ENCODE data around the gene LYPD6B.

GRCh38 chr2:149084924-149085795 is 46.7 kb downstream of the LYPD6B start:
- no peak for TF ChIP-seq CTCF (conservative IDR thresholded peaks at IDR 0.05; ENCODE audit: low read depth in 2 of 2)
- TF ChIP-seq EZH2 (IDR thresholded peaks at IDR 0.05; ENCODE audit: low read depth, unreplicated experiment), result no peak
- TF ChIP-seq, protein P1, sequence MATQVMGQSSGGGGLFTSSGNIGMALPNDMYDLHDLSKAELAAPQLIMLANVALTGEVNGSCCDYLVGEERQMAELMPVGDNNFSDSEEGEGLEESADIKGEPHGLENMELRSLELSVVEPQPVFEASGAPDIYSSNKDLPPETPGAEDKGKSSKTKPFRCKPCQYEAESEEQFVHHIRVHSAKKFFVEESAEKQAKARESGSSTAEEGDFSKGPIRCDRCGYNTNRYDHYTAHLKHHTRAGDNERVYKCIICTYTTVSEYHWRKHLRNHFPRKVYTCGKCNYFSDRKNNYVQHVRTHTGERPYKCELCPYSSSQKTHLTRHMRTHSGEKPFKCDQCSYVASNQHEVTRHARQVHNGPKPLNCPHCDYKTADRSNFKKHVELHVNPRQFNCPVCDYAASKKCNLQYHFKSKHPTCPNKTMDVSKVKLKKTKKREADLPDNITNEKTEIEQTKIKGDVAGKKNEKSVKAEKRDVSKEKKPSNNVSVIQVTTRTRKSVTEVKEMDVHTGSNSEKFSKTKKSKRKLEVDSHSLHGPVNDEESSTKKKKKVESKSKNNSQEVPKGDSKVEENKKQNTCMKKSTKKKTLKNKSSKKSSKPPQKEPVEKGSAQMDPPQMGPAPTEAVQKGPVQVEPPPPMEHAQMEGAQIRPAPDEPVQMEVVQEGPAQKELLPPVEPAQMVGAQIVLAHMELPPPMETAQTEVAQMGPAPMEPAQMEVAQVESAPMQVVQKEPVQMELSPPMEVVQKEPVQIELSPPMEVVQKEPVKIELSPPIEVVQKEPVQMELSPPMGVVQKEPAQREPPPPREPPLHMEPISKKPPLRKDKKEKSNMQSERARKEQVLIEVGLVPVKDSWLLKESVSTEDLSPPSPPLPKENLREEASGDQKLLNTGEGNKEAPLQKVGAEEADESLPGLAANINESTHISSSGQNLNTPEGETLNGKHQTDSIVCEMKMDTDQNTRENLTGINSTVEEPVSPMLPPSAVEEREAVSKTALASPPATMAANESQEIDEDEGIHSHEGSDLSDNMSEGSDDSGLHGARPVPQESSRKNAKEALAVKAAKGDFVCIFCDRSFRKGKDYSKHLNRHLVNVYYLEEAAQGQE (IDR thresholded peaks at IDR 0.05; ENCODE audit: unreplicated experiment), result no peak
- TF ChIP-seq, protein P2, sequence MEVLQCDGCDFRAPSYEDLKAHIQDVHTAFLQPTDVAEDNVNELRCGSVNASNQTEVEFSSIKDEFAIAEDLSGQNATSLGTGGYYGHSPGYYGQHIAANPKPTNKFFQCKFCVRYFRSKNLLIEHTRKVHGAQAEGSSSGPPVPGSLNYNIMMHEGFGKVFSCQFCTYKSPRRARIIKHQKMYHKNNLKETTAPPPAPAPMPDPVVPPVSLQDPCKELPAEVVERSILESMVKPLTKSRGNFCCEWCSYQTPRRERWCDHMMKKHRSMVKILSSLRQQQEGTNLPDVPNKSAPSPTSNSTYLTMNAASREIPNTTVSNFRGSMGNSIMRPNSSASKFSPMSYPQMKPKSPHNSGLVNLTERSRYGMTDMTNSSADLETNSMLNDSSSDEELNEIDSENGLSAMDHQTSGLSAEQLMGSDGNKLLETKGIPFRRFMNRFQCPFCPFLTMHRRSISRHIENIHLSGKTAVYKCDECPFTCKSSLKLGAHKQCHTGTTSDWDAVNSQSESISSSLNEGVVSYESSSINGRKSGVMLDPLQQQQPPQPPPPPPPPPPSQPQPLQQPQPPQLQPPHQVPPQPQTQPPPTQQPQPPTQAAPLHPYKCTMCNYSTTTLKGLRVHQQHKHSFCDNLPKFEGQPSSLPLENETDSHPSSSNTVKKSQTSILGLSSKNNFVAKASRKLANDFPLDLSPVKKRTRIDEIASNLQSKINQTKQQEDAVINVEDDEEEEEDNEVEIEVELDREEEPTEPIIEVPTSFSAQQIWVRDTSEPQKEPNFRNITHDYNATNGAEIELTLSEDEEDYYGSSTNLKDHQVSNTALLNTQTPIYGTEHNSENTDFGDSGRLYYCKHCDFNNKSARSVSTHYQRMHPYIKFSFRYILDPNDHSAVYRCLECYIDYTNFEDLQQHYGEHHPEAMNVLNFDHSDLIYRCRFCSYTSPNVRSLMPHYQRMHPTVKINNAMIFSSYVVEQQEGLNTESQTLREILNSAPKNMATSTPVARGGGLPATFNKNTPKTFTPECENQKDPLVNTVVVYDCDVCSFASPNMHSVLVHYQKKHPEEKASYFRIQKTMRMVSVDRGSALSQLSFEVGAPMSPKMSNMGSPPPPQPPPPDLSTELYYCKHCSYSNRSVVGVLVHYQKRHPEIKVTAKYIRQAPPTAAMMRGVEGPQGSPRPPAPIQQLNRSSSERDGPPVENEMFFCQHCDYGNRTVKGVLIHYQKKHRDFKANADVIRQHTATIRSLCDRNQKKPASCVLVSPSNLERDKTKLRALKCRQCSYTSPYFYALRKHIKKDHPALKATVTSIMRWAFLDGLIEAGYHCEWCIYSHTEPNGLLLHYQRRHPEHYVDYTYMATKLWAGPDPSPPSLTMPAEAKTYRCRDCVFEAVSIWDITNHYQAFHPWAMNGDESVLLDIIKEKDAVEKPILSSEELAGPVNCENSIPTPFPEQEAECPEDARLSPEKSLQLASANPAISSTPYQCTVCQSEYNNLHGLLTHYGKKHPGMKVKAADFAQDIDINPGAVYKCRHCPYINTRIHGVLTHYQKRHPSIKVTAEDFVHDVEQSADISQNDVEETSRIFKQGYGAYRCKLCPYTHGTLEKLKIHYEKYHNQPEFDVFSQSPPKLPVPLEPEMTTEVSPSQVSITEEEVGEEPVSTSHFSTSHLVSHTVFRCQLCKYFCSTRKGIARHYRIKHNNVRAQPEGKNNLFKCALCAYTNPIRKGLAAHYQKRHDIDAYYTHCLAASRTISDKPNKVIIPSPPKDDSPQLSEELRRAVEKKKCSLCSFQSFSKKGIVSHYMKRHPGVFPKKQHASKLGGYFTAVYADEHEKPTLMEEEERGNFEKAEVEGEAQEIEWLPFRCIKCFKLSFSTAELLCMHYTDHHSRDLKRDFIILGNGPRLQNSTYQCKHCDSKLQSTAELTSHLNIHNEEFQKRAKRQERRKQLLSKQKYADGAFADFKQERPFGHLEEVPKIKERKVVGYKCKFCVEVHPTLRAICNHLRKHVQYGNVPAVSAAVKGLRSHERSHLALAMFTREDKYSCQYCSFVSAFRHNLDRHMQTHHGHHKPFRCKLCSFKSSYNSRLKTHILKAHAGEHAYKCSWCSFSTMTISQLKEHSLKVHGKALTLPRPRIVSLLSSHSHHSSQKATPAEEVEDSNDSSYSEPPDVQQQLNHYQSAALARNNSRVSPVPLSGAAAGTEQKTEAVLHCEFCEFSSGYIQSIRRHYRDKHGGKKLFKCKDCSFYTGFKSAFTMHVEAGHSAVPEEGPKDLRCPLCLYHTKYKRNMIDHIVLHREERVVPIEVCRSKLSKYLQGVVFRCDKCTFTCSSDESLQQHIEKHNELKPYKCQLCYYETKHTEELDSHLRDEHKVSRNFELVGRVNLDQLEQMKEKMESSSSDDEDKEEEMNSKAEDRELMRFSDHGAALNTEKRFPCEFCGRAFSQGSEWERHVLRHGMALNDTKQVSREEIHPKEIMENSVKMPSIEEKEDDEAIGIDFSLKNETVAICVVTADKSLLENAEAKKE (CRISPR knock-in tag; IDR thresholded peaks at IDR 0.05), result no peak
- no peak for TF ChIP-seq EZH2phosphoT487 (IDR thresholded peaks at IDR 0.05; ENCODE audit: unreplicated experiment)
- TF ChIP-seq POLR2AphosphoS5 (IDR thresholded peaks at IDR 0.05; ENCODE audit: low read depth), result no peak
- no peak for TF ChIP-seq JUNB (IDR thresholded peaks at IDR 0.05; ENCODE audit: unreplicated experiment)
- TF ChIP-seq CREB1 (CRISPR knock-in tag; IDR thresholded peaks at IDR 0.05; ENCODE audit: low read depth), result no peak
- TF ChIP-seq ZNF331 (CRISPR knock-in tag; IDR thresholded peaks at IDR 0.05; ENCODE audit: low read depth), result no peak
- TF ChIP-seq ETS1 (IDR thresholded peaks at IDR 0.05), result no peak
- TF ChIP-seq STAT1 (IDR thresholded peaks at IDR 0.05; ENCODE audit: unreplicated experiment), result no peak
